CD1c-positive myeloid dendritic cell (primary cell): Measurements from ENCODE around the gene HYAL3.

Experiments used
- DNase-seq: peaks from one replicate; pipeline ENCODE4 v3.0.0-alpha.2; 2016; ENCODE audit errors: extremely low spot score

The HYAL3 gene

DNA sequence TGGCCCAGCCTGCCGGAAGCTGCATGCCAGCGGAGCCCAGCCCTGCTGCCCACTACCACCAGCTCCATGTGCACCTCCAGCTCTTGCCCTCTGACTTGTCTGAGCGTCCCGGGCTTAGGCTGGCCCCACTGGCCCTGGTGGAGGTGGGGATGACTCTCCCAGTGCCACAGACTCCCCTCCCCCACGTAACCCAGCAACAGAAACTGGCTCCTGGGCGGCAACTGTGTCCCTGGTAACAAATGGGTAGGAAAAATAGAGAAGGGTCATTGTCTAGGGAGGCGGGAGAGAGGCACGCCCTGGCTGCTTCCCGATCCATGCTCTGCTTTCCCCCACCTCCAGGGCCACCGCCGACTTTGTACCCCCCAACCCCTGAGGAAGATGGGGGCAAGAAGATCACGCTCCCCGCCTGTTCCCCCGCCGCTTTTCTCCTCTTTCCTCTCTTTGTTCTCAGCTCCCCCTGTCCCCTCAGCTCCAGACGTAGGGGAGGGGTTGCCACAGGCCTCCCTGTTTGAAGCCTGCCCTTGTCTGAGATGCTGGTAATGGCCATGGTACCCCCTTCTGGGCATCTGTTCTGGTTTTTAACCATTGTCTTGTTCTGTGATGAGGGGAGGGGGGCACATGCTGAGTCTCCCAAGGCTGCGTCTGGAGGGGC, 41.0 kb downstream of the HYAL3 start:
- DNase-seq: no peak

DNA sequence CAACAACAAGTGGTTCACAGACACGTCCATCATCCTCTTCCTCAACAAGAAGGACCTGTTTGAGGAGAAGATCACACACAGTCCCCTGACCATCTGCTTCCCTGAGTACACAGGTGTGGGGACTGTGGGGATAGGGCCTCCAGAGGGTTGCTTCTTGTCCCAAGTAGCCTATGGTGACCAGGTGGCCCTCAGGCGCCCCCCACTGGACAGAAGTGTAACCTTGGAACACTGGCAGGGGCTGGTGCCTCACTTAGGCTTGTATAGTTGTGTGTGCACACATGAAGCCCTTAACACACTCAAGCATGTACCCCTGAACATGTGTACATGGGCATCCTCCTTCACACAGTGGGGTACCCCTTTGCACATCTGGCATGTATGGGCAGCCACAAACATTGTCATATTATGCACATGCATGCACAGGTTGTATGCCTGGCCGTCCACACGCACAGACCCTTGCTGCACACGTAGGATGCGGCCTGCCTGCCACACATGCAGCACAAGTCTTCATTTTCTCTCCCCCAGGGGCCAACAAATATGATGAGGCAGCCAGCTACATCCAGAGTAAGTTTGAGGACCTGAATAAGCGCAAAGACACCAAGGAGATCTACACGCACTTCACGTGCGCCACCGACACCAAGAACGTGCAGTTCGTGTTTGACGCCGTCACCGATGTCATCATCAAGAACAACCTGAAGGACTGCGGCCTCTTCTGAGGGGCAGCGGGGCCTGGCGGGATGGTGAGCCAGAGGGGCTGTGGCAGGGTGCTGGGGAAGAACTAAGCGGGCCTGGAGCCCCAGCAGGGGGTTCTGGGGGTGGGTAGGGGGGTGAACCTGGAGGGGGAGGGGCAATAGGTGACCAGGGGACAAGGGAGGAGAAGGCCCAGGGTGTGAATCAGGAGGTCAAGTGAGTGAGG, 42.0 kb downstream of the HYAL3 start:
- DNase-seq: no peak

DNA sequence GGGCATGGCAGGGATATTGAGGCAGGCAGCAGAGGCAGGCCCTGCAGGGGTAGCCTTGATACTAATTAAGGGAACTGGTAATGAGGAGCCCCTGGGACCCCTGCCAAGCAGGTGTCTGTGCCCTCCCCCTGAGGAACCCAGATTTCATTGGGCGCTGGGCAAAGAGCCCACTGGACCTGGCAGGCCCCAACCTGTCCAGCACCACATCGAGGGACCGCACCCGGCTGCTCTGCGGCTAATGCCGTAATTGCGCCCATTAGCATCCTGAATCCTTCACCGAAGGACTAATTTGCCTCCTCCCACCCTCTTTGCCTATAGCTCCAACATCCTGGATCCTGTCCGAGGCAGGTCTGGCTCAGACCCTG, 44.0 kb downstream of the HYAL3 start:
- no peak for DNase-seq

DNA sequence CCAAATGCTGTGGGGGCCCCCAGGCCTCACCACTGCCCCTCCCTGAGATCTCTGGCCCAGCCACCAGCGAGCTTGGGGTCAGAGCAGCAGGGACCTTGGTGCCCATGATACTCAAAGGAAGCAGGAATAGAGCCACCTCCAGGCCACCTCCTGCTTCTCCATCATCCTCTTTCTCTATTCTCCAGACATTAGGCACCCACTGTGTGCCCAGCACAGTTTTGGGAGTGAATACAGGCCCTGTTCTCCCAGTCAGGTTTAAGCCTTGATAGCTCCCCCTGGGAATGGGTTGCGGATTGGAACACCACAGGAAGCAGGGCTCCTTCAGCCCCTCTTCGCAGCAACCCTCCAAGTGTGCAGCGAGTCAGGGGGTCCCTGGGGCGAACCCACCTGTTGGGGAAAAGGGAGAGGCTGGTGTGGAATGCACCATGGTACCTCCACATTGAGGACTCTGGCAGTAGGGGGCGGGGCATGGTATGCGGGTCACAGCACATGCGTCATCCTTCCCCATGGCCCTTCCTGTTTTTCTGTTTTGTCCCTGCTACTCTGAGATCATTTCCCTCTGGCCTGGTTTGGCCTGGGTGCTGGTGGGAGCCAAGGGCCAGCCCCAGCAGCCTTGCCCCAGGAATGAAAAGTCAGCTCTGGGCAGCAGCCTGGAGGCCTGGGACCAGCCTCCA, 44.5 kb downstream of the HYAL3 start:
- peak; percentile 87 for DNase-seq

DNA sequence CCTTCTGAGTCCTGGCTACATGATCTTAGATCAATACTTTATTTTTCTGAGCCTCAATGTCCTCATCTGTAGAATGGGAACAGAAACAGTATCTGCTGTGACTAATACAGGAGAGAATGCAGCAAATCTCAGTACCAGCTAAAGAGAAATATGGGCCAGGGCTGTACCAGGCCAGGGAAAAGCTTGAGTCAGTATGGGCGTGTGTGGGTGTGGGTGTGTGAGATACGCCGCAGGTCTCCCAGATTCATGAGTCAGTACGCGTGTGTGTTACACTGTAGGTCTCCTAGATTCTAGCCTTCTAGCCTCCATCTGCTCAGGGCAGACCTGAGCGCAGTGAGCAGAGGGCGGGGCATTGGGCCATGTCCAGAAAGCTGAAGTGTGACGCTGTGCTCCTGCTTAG, 48.0 kb downstream of the HYAL3 start:
- DNase-seq: peak; percentile 78

DNA sequence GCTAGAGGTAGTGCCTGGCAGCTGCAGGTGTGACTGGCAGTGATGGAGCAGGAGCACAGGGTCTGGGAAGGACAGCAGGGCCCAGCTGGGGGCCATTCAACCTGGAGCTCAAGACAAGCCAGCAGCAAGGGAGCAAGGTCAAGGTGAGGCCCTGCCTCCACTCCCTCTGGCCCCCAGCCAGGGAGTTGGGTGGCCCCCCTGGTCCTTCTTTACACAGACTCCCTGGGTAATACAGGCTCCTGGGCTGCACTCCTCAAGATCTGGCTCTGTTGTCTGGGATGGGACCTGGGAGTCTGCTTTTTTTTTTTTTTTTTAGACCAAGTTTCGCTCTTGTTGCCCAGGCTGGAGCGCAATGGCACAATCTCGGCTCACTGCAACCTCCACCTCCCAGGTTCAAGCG, 48.7 kb downstream of the HYAL3 start:
- DNase-seq: no peak

DNA sequence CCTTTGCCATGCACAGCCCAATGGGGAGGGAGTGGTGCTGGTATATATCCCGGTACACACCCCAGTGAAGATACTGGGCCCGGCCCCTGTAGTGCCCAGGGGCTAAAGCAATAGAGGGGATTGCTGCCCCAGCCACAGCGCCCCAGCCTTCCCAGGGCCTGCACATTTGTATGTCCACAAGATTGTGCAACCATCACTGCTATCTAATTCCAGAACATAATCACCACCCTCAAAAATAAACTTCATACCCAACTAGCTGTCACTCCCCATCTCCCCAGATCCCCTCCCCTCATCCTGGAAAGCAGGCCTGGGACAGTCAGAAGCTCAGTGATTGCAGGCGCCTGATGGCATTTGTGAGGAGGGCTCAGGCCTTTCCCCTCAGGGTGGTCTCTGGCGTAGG, 49.7 kb downstream of the HYAL3 start:
- DNase-seq: no peak

DNA sequence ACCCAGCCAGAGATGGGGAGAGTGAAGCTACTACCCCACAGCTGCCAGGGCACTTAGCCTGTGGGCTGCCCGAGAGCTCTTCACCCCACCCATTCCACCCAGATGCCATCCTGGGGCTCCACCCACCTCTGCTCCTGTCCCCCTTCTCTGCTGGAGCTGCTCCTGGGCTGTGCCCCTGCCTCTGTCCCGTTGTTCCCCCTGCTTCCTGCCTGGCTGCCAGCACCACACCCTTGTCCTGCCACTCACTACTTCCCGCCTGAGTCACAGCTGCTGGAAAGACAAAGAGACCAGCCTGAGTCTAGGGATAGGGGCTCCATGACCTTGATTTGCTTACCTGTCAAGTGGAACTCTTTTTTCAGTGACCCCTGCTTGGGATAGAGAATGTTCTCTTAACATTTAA, 50.8 kb downstream of the HYAL3 start:
- DNase-seq: peak; percentile 38

DNA sequence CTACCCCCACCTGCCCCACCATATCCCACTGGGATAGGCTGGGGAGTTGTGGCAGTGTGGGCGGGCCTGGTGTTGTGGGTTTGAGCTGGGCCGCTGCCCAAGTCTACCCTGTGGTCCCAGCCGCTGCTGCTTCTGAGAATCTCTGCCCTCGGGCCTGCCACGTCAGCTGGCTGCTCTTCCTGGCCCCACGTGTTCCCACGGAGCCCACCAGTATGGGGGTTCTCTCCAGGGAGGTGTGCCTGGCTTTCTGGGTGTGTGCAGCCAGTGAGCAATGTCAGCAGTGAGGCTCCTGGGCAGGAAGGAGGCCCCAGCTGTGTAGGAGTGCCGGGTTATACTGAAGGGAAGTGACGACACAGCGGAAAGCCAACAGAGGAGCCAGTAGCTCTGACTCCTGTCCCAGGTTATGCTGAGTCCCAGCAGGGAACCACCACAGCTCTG, 52.7 kb downstream of the HYAL3 start:
- peak; percentile 90 for DNase-seq

DNA sequence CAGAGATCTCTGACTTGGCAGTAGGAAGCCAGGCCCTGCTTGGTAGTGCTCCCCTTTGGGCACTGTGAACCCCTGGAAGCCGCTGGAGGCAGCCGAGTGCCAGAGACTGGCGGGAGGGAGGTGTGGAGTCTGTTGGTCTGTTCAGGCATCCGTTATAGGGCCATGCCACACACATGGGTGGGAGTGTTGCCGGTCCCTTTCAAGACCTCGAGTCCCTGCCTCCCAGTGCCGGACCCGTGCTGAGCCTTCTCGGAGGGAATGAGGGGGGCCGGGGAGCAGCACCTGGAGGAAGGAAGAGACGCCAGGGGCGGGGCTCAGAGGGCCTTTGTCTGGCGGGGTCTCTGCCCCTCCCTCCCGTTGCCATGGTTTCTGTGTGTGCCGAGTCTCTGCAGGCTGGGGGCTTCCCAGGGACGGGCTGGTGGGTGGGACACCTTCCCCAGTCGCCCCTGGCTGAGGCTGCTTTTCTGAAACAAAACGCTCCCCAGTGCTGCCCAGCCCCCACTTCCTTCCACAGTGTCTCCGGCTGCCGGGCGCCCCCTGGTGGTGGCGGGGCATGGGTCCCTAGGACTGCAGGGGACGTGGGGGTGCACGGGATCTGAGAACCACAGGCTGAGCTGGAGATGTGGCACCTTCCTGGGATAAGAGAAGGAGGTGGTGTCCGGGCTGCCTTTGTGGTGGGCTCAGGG, 53.2 kb downstream of the HYAL3 start:
- DNase-seq: peak; percentile 96

DNA sequence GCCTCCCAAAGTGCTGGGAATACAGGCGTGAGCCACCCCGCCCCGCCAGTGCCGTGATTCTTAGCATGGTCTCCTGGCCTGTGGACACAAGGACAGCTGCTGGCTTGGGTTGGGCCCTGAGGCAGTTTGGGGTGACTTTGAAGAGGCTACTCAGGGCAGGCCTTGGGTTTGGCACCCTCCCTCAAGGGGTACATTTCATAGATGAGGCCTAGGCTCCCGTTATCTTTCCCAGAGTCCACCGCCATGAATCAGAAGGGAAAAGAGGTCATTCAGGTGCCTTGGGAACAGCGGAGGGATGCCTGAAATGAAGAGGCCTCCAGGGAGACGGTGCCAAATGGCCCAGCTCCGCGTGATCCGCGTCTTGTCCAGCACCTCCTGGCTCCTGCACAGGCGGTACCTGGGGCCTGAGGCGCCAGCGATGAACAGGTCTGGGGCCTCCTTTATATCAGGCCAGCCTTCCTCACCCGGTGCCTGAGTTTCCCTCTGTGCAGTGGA, 53.9 kb downstream of the HYAL3 start:
- no peak for DNase-seq

DNA sequence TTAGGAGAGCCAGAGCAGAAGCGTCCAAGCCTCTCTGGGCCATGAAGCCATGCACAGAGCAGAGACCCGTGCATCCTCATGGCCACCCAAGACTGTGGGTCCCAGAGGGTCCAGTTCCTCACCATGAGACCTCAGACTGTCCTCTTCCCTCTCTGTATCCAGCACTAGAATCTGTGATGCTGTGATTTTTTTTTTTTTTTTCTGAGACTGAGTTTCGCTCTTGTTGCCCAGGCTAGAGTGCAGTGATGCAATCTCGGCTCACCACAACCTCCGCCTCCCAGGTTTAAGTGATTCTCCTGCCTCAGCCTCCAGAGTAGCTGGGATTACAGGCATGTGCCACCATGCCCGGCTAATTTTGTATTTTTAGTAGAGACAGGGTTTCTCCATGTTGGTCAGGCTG, 54.4 kb downstream of the HYAL3 start:
- DNase-seq: peak; percentile 53

DNA sequence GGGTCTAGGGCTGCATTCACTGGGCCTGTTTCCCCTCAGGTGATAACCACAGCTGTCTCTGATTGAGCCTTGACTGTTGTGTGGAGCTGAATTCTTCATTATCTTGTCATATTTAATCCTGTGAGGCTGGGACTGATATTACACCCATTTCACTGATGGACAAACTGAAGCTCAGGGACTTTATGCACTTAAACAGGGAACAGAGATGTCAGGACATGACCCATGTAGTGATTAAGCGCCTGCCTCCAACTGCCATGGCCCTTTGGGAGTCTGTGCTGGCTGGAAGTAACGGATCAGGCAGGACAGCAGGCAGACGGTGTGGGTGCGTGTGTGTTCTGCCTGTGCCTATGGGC, 55.7 kb downstream of the HYAL3 start:
- no peak for DNase-seq

DNA sequence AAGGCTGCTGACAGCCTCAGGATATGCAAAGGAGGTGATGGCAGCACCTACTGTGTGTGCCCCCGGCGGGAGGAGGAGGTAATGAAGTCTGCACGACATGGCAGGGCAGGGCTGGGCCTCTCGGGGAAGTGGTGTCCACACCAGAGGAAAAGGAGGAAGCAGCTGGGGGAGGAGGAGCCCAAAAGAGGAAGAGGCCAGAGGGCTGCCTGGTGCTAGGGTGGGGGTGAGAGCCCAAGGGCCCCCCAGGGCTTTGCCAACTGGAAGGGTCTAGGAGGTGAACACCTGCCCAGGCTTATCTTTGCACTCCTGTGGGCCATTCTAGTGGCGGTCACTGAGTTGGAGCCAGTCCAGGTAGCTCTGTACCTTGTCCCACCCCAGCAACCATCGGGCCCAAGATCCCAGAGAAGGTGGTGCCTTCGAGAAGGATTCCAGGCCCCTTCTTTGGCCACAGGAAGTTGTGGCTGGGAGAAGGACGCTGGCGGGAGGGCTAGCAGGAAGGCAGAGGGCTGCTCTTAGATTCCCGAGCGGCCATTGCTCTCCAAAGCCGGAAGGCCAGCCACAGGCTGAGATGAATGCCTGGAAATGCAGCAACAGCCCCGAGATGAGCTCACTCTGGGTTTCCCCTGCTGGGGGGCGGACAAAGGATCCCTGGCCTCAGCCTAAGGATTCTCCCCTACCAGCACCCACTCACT, 56.2 kb downstream of the HYAL3 start:
- DNase-seq: peak; percentile 92
